IMR-90 (cell line): ENCODE measurements around the gene TSR3. TPM values are rescaled to one million over a fixed set of nuclear protein-coding genes. Genes with fewer than 3 reads are reported as not detected.

Experiments used
- ATAC-seq: fragments of 200-7000 bp; cut with Tn5 transposase; 2 replicates; pipeline ENCODE4 v1.9.1; 2020; ENCODE audit warnings: low read depth, mild to moderate bottlenecking, moderate library complexity
- BruUV-seq: library from RNA; stranded (reverse); fragments of 400-500 nt; replicated peaks from 2 replicates; lab custom pipeline; 2021; lab: Mats Ljungman, UMichigan
- CTCF ChIA-PET: fragments of 300-600 bp; formaldehyde crosslinking; extraction: SDS; loops from one replicate; lab custom pipeline; 2021; ENCODE audit warnings: antibody characterized with exemption; lab: Yijun Ruan, JAX
- POLR2A ChIA-PET: fragments of 300-600 bp; sonication (Branson Sonifier 250); formaldehyde crosslinking; loops from one replicate; lab custom pipeline; 2022; ENCODE audit warnings: antibody characterized with exemption; ENCODE audit not compliant: unreplicated experiment; lab: Charles Lee
- DNase-seq: peaks from one replicate; pipeline ENCODE4 v3.0.0; 2013
- H2AFZ ChIP-seq: replicated peaks from 2 replicates; pipeline ENCODE3; 2013; ENCODE audit warnings: low read length, mild to moderate bottlenecking; ENCODE audit not compliant: poor library complexity
- H2AK5ac ChIP-seq: 2 replicates; pipeline ENCODE4 v1.6.1; 2013; ENCODE audit warnings: low read depth, low read length, inconsistent platforms
- H2AK9ac ChIP-seq: replicated peaks from 2 replicates; pipeline ENCODE3; 2013; ENCODE audit warnings: mild to moderate bottlenecking, low read depth, low read length, moderate library complexity; ENCODE audit not compliant: poor library complexity
- H2BK120ac ChIP-seq: 2 replicates; pipeline ENCODE4 v1.6.1; 2013; ENCODE audit warnings: low read depth, low read length, inconsistent platforms
- H2BK15ac ChIP-seq: 3 replicates; pipeline ENCODE4 v1.6.1; 2013; ENCODE audit warnings: low read depth, low read length, inconsistent platforms
- H2BK20ac ChIP-seq: 2 replicates; pipeline ENCODE4 v1.6.1; 2013; ENCODE audit warnings: low read depth, mild to moderate bottlenecking, inconsistent platforms, low read length, moderate library complexity
- H2BK5ac ChIP-seq: 2 replicates; pipeline ENCODE4 v1.6.1; 2013; ENCODE audit warnings: mild to moderate bottlenecking, low read depth, low read length, inconsistent platforms; ENCODE audit not compliant: poor library complexity, severe bottlenecking
- H3K14ac ChIP-seq: replicated peaks from 2 replicates; pipeline ENCODE4 v1.6.1; 2013; ENCODE audit warnings: low read depth, low read length, inconsistent platforms
- H3K18ac ChIP-seq: 2 replicates; pipeline ENCODE4 v1.6.1; 2013; ENCODE audit warnings: low read depth, low read length, control low read depth
- H3K23ac ChIP-seq: 2 replicates; pipeline ENCODE4 v1.6.1; 2013; ENCODE audit warnings: low read depth, low read length, inconsistent platforms
- H3K27ac ChIP-seq: 2 replicates; pipeline ENCODE4 v1.5.1; 2013; ENCODE audit warnings: mild to moderate bottlenecking, control low read depth, low read length; ENCODE audit not compliant: insufficient read depth
- H3K27me3 ChIP-seq: 2 replicates; pipeline ENCODE4 v1.6.1; 2013; ENCODE audit warnings: low read length; ENCODE audit not compliant: control insufficient read depth, insufficient read depth
- H3K36me3 ChIP-seq: 2 replicates; pipeline ENCODE4 v1.6.1; 2013; ENCODE audit warnings: low read length, mixed read lengths; ENCODE audit not compliant: control insufficient read depth, insufficient read depth
- H3K4ac ChIP-seq: 2 replicates; pipeline ENCODE4 v1.6.1; 2013; ENCODE audit warnings: low read depth, low read length, inconsistent platforms
- H3K4me1 ChIP-seq: 2 replicates; pipeline ENCODE4 v1.6.1; 2013; ENCODE audit warnings: low read length, mixed read lengths; ENCODE audit not compliant: control insufficient read depth, insufficient read depth
- H3K4me2 ChIP-seq: 2 replicates; pipeline ENCODE4 v1.6.1; 2013; ENCODE audit warnings: low read depth, mild to moderate bottlenecking, control low read depth, low read length, moderate library complexity
- H3K4me3 ChIP-seq: 2 replicates; pipeline ENCODE4 v1.5.1; 2013; ENCODE audit warnings: low read depth, mild to moderate bottlenecking, control low read depth, low read length, moderate library complexity; ENCODE audit not compliant: insufficient read depth
- H3K56ac ChIP-seq: 2 replicates; pipeline ENCODE4 v1.6.1; 2013; ENCODE audit warnings: low read length, inconsistent platforms; ENCODE audit not compliant: insufficient read depth; ENCODE audit errors: extremely low read depth
- H3K79me1 ChIP-seq, 2 experiments: 2 replicates each; pipeline ENCODE4 v1.6.1; 2013; ENCODE audit warnings: low read length in 2 of 2, inconsistent platforms in 1 of 2, low read depth in 1 of 2
- H3K9ac ChIP-seq: 2 replicates; pipeline ENCODE4 v1.6.1; 2013; ENCODE audit warnings: low read depth, low read length, control low read depth
- H3K9me1 ChIP-seq: 2 replicates; pipeline ENCODE4 v1.6.1; 2013; ENCODE audit warnings: low read length, inconsistent platforms; ENCODE audit not compliant: insufficient read depth
- H3K9me3 ChIP-seq: 2 replicates; pipeline ENCODE4 v1.6.1; 2013; ENCODE audit warnings: low read length; ENCODE audit not compliant: control insufficient read depth, insufficient read depth
- H4K20me1 ChIP-seq: 2 replicates; pipeline ENCODE4 v1.6.1; 2013; ENCODE audit warnings: low read length, inconsistent platforms; ENCODE audit not compliant: insufficient read depth
- H4K5ac ChIP-seq: 2 replicates; pipeline ENCODE4 v1.6.1; 2013; ENCODE audit warnings: mild to moderate bottlenecking, low read depth, low read length, control low read depth
- H4K8ac ChIP-seq, 2 experiments: 2 replicates each; pipeline ENCODE4 v1.6.1; 2013; ENCODE audit warnings: low read depth in 2 of 2, low read length in 2 of 2, control low read depth in 1 of 2, inconsistent platforms in 1 of 2
- H4K91ac ChIP-seq: 2 replicates; pipeline ENCODE4 v1.6.1; 2013; ENCODE audit warnings: low read depth, low read length, inconsistent platforms; ENCODE audit not compliant: insufficient read depth
- BHLHE40 ChIP-seq: fragments of 150-350 bp; IDR thresholded peaks from 2 replicates; pipeline ENCODE4 v1.6.1; 2016; ENCODE audit warnings: mild to moderate bottlenecking, low read depth, low read length
- MAFK ChIP-seq: IDR thresholded peaks from 2 replicates; pipeline ENCODE4 v1.6.1; 2012; ENCODE audit warnings: low read depth, low read length, improper control_type of control experiment
- RFX5 ChIP-seq: IDR thresholded peaks from 2 replicates; pipeline ENCODE4 v1.8.0; 2012; ENCODE audit warnings: low read depth, mild to moderate bottlenecking, low read length, moderate library complexity
- USF2 ChIP-seq: fragments of 150-350 bp; IDR thresholded peaks from 2 replicates; pipeline ENCODE4 v1.6.1; 2017; ENCODE audit warnings: mild to moderate bottlenecking, antibody characterized with exemption, low read length, low read depth
- WGBS, 2 experiments: methylation state at CpG; one replicate each; pipeline versions ENCODE4 v1.1.5 to v1.1.7; 2013; ENCODE audit warnings: missing lambda C conversion rate in 2 of 2; ENCODE audit not compliant: insufficient read length in 1 of 2; ENCODE audit errors: extremely low coverage in 2 of 2; 5-methylcytosine and 5-hydroxymethylcytosine counted together
- dilution Hi-C: fragments of 300-500 bp; cut with HindIII; formaldehyde crosslinking; loops from one replicate; pipeline ENCODE4 v1.14.3; 2018; ENCODE audit warnings: low sequenced_read_pairs; ENCODE audit not compliant: unreplicated experiment
- in situ Hi-C: fragments of 300-500 bp; cut with MboI; formaldehyde crosslinking; loops from 3 replicates; pipeline ENCODE4 v1.14.3; 2019; ENCODE audit warnings: low sequenced_read_pairs, inconsistent platforms, mixed read lengths
- intact Hi-C: fragments of 100-400 bp; cut with micrococcal nuclease; formaldehyde crosslinking; loops from 2 replicates; pipeline ENCODE4 v1.10.0; 2022
- polyA plus RNA-seq, 3 experiments: library from polyadenylated mRNA; depleted of rRNA; stranded (reverse); fragments of >200 nt; gene quantifications; 2 replicates each; pipeline ENCODE4 v1.2.3, GENCODE V29; 2012; ENCODE audit warnings: low replicate concordance in 1 of 3
- total RNA-seq: library from RNA; depleted of rRNA; stranded (reverse); fragments of >200 nt; gene quantifications from 2 replicates; pipeline ENCODE4 v1.2.3, GENCODE V29; 2012

TSR3 gene
- total and polyA plus RNA-seq, 2 of the 4 experiments (the other 2 are of a cell fraction) = 38.0 to 52.9 TPM

- intact Hi-C loops = no loop called here
- H3K4ac ChIP-seq = no peak overlapping the region
- H2AK9ac ChIP-seq = no peak overlapping the region
- ChIA-PET CTCF (no interaction called here), POLR2A (no interaction called here)
- H4K20me1 ChIP-seq = peaks cover 4% of the 10 kb centered on the region; the same call in 1 of the 2 replicates
- H2BK5ac ChIP-seq = no peak overlapping the region
- H3K36me3 ChIP-seq = peaks cover 25% of the 10 kb centered on the region
- no peak overlapping the region for H4K91ac ChIP-seq
- H3K9me1 ChIP-seq = no peaks in the 10 kb centered on the region
- in situ Hi-C loops = no loop called here
- no peak overlapping the region for H3K23ac ChIP-seq
- peaks cover 9% of the 10 kb centered on the region for H3K4me1 ChIP-seq
- H2BK120ac ChIP-seq = no peak overlapping the region
- no peak overlapping the region for H2BK15ac ChIP-seq
- H3K14ac ChIP-seq = no peak overlapping the region
- H3K4me2 ChIP-seq = no peak overlapping the region
- no peak overlapping the region for H4K8ac ChIP-seq
- H3K56ac ChIP-seq = no peak overlapping the region
- WGBS, 2 experiments = 95% methylated on average over 7 of the region's 15 CpGs; no CpG with 5 or more reads in 1 of the 2 experiments
- H3K4me3 ChIP-seq = no peak overlapping the region
- no peak for ATAC-seq
- H3K9me3 ChIP-seq = no peaks in the 10 kb centered on the region
- no peak overlapping the region for H2AK5ac ChIP-seq
- TF ChIP-seq USF2 (no peak), MAFK (no peak), RFX5 (no peak), BHLHE40 (no peak)
- no peaks in the 10 kb centered on the region for H3K27me3 ChIP-seq
- no peak overlapping the region for H4K5ac ChIP-seq
- no peak overlapping the region for H2AFZ ChIP-seq
- no peak for DNase-seq
- BruUV-seq = no TSS peak
- no peak overlapping the region for H2BK20ac ChIP-seq
- dilution Hi-C loops = no loop called here
- no peak overlapping the region for H3K27ac ChIP-seq
- peaks cover 18 to 39% of the 10 kb centered on the region in 2 experiments for H3K79me1 ChIP-seq
- no peak overlapping the region for H3K18ac ChIP-seq
- no peak overlapping the region for H3K9ac ChIP-seq
Measured at GRCh38 chr16:1348441-1348840, 3.2 kb downstream of the TSR3 start.
